GM12878 (cell line): ENCODE results near the gene CHDH. TPM values are rescaled to one million over a fixed set of nuclear protein-coding genes. Genes with fewer than 3 reads are reported as not detected.

ENCODE experiments used
- ATAC-seq: fragments of 200-7000 bp; cut with Tn5 transposase; 3 replicates; pipeline ENCODE4 v1.9.1; 2020; ENCODE audit warnings: mild to moderate bottlenecking, moderate library complexity
- BruUV-seq: library from RNA; stranded (reverse); fragments of 400-500 nt; replicated peaks from 2 replicates; lab custom pipeline; 2021; lab: Mats Ljungman, UMichigan
- CTCF ChIA-PET: fragments of 300-600 bp; sonication (Branson Sonifier 250); formaldehyde crosslinking; extraction: SDS; loops from one replicate; lab custom pipeline; 2021; ENCODE audit warnings: inconsistent platforms; lab: Yijun Ruan, JAX
- POLR2A ChIA-PET: fragments of 350-600 bp; formaldehyde crosslinking; extraction: SDS; loops from one replicate; lab custom pipeline; 2021; ENCODE audit warnings: inconsistent platforms; lab: Charles Lee
- RAD21 ChIA-PET: fragments of 300-600 bp; sonication (Branson Sonifier 250); formaldehyde crosslinking; loops from one replicate; lab custom pipeline; 2023; ENCODE audit warnings: antibody characterized with exemption; ENCODE audit not compliant: unreplicated experiment; lab: Charles Lee
- SMC1A ChIA-PET: fragments of 300-600 bp; sonication (Branson Sonifier 250); formaldehyde crosslinking; loops from one replicate; lab custom pipeline; 2023; ENCODE audit not compliant: unreplicated experiment, uncharacterized antibody; lab: Charles Lee
- DNase-seq: peaks from one replicate; pipeline ENCODE4 v3.0.0-alpha.2; 2011; ENCODE audit warnings: low read depth, low spot score
- FAIRE-seq: peaks from 3 replicates; lab custom pipeline; 2011; peaks lifted over from hg19 to GRCh38; lab: Jason Lieb, UNC
- H2AFZ ChIP-seq: 2 replicates; pipeline ENCODE4 v1.6.0; 2011; ENCODE audit warnings: low read depth, low read length, control low read depth; ENCODE audit not compliant: control insufficient read depth
- H3K27ac ChIP-seq: 2 replicates; pipeline ENCODE4 v1.5.1; 2011; ENCODE audit warnings: control low read depth; ENCODE audit not compliant: control insufficient read depth, insufficient read depth
- H3K27me3 ChIP-seq, 2 experiments: replicated peaks in 1 of 2; 2 replicates each; pipeline versions ENCODE4 v1.6.0 to v1.6.1; 2011; ENCODE audit warnings: low read length in 1 of 2; ENCODE audit not compliant: control insufficient read depth in 2 of 2, insufficient read depth in 2 of 2
- H3K36me3 ChIP-seq, 2 experiments: 2 replicates each; pipeline ENCODE4 v1.5.1; 2011; ENCODE audit warnings: low read length in 1 of 2; ENCODE audit not compliant: control insufficient read depth in 2 of 2, insufficient read depth in 2 of 2
- H3K4me1 ChIP-seq: 2 replicates; pipeline ENCODE4 v1.6.1; 2011; ENCODE audit warnings: mild to moderate bottlenecking, low read length, moderate library complexity, mixed read lengths; ENCODE audit not compliant: control insufficient read depth, insufficient read depth
- H3K4me2 ChIP-seq: 2 replicates; pipeline ENCODE4 v1.6.0; 2011; ENCODE audit warnings: control low read depth; ENCODE audit not compliant: control insufficient read depth, insufficient read depth
- H3K4me3 ChIP-seq: fragments of 200-600 bp; sonication (generic); 2 replicates; pipeline ENCODE4 v1.5.1; 2016
- H3K79me2 ChIP-seq: 2 replicates; pipeline ENCODE4 v1.6.0; 2011; ENCODE audit warnings: low read length; ENCODE audit not compliant: control insufficient read depth, insufficient read depth
- H3K9ac ChIP-seq: 2 replicates; pipeline ENCODE4 v1.8.0; 2011; ENCODE audit warnings: low read length, control low read depth, mixed read lengths; ENCODE audit not compliant: control insufficient read depth, insufficient read depth
- H3K9me3 ChIP-seq: replicated peaks from 3 replicates; pipeline ENCODE4 v1.5.1; 2011; ENCODE audit warnings: mild to moderate bottlenecking, low read length; ENCODE audit not compliant: control insufficient read depth, insufficient read depth
- H4K20me1 ChIP-seq: 2 replicates; pipeline ENCODE4 v1.6.0; 2011; ENCODE audit not compliant: control insufficient read depth, insufficient read depth
- DPF2 ChIP-seq: fragments of 450-650 bp; IDR thresholded peaks from 2 replicates; pipeline ENCODE4 v1.6.1; 2017; ENCODE audit warnings: mild to moderate bottlenecking
- EGR1 ChIP-seq, 2 experiments: IDR thresholded peaks; 1 replicate in 1 of 2; 2 replicates in 1 of 2; pipeline ENCODE4 v1.6.1; 2011 to 2012; ENCODE audit warnings: low read depth in 2 of 2, low read length in 2 of 2, borderline replicate concordance in 1 of 2, mild to moderate bottlenecking in 1 of 2, moderate library complexity in 1 of 2
- ESRRA ChIP-seq: IDR thresholded peaks from 2 replicates; pipeline ENCODE4 v1.6.1; 2012; ENCODE audit warnings: mild to moderate bottlenecking, low read length, improper control_type of control experiment
- GABPA ChIP-seq: IDR thresholded peaks from 2 replicates; pipeline ENCODE4 v1.6.1; 2014; ENCODE audit warnings: antibody characterized with exemption, low read depth, mild to moderate bottlenecking, inconsistent platforms
- HDAC2 ChIP-seq: fragments of 200-600 bp; sonication (generic); IDR thresholded peaks from 2 replicates; pipeline ENCODE4 v1.6.1; 2017
- IKZF1 ChIP-seq: fragments of 450-650 bp; conservative IDR thresholded peaks from 2 replicates; pipeline ENCODE4 v1.6.1; 2017; ENCODE audit warnings: antibody characterized with exemption, mild to moderate bottlenecking
- KDM1A ChIP-seq: fragments of 200-600 bp; sonication (generic); IDR thresholded peaks from 2 replicates; pipeline ENCODE4 v1.6.1; 2016; ENCODE audit warnings: borderline replicate concordance
- MTA2 ChIP-seq: fragments of 450-650 bp; IDR thresholded peaks from 2 replicates; pipeline ENCODE4 v1.6.1; 2016; ENCODE audit warnings: low read depth, mild to moderate bottlenecking, moderate library complexity
- MYB ChIP-seq: fragments of 150-350 bp; IDR thresholded peaks from 2 replicates; pipeline ENCODE4 v1.6.1; 2014; ENCODE audit warnings: mild to moderate bottlenecking, low read depth, low read length, borderline replicate concordance
- NFYA ChIP-seq: IDR thresholded peaks from 2 replicates; pipeline ENCODE4 v1.6.1; 2011; ENCODE audit warnings: low read depth, mild to moderate bottlenecking, low read length, improper control_type of control experiment, borderline replicate concordance
- NR2C2 ChIP-seq: IDR thresholded peaks from 2 replicates; pipeline ENCODE4 v1.6.1; 2011; ENCODE audit warnings: borderline replicate concordance, low read depth; ENCODE audit not compliant: control insufficient read depth, insufficient read length
- NRF1 ChIP-seq: conservative IDR thresholded peaks from 2 replicates; pipeline ENCODE4 v1.6.1; 2011; ENCODE audit warnings: mild to moderate bottlenecking, low read depth, low read length, improper control_type of control experiment
- POLR2A ChIP-seq: IDR thresholded peaks from 2 replicates; pipeline ENCODE4 v1.6.1; 2011; ENCODE audit warnings: low read depth, mild to moderate bottlenecking, low read length
- RBBP5 ChIP-seq: fragments of 200-600 bp; sonication (generic); conservative IDR thresholded peaks from 2 replicates; pipeline ENCODE4 v1.6.1; 2016
- SMARCA5 ChIP-seq: fragments of 450-650 bp; IDR thresholded peaks from 2 replicates; pipeline ENCODE4 v1.6.1; 2017; ENCODE audit warnings: mild to moderate bottlenecking
- ZNF274 ChIP-seq: IDR thresholded peaks from one replicate; pipeline ENCODE4 v1.8.0; 2011; ENCODE audit not compliant: insufficient read length, insufficient read depth
- WGBS: methylation state at CpG from one replicate; pipeline ENCODE4 v1.1.6; 2016; ENCODE audit warnings: low lambda C conversion rate; ENCODE audit not compliant: insufficient replicate concordance, insufficient coverage; ENCODE audit errors: missing lambda C conversion rate; 5-methylcytosine and 5-hydroxymethylcytosine counted together
- in situ Hi-C: fragments of 300-500 bp; cut with MboI; formaldehyde crosslinking; loops from 9 replicates; pipeline ENCODE4 v1.14.3; 2018; ENCODE audit warnings: mixed read lengths
- intact Hi-C: fragments of 100-400 bp; cut with micrococcal nuclease; formaldehyde crosslinking; loops from one replicate; pipeline ENCODE4 v1.14.2; 2022; ENCODE audit not compliant: unreplicated experiment
- polyA plus RNA-seq, 11 experiments: library from polyadenylated mRNA; depleted of rRNA in 4 of 11; unstranded in 6 of 11; stranded (reverse) in 5 of 11; fragments of >200 nt; fragmentation: Nextera tagmentation in 4 of 11; fragmentation: Illumina TruSeq in 1 of 11; extraction: Ambion mirVana in 4 of 11; extraction: Trizol in 1 of 11; gene quantifications; 1 replicate in 1 of 11; 2 replicates in 10 of 11; pipeline versions ENCODE4 v1.2.1 to v1.2.3, GENCODE V29; 2011 to 2016; ENCODE audit warnings: inconsistent platforms in 2 of 11, missing spikeins in 2 of 11, low read depth in 1 of 11
- total RNA-seq, 4 experiments: library from RNA; depleted of rRNA in 3 of 4; stranded (reverse); fragments of >200 nt in 3 of 4; fragmentation: Illumina TruSeq in 1 of 4; extraction: Trizol in 1 of 4; gene quantifications; 2 replicates each; pipeline versions ENCODE4 v1.2.1 to v1.2.3, GENCODE V29; 2013 to 2021
- TF ChIP-seq, protein P1 (sequence below): fragments of 450-650 bp; IDR thresholded peaks from 2 replicates; pipeline ENCODE4 v1.6.1; 2016; ENCODE audit warnings: mild to moderate bottlenecking
- TF ChIP-seq, protein P2 (sequence below): fragments of 450-650 bp; IDR thresholded peaks from 2 replicates; pipeline ENCODE4 v1.6.1; 2017; ENCODE audit warnings: mild to moderate bottlenecking, low read depth, inconsistent platforms; ENCODE audit not compliant: poor library complexity, severe bottlenecking
- TF ChIP-seq, protein P3 (sequence below): fragments of 450-650 bp; IDR thresholded peaks from 2 replicates; pipeline ENCODE4 v1.6.1; 2016; ENCODE audit warnings: mild to moderate bottlenecking, moderate library complexity, borderline replicate concordance

The CHDH gene
- total and polyA plus RNA-seq, 10 of the 15 experiments (the other 5 are each of a cell fraction or from before 2014, with no cell fraction given), result 0.95 to 8.3 (median 2.9) TPM

DNA sequence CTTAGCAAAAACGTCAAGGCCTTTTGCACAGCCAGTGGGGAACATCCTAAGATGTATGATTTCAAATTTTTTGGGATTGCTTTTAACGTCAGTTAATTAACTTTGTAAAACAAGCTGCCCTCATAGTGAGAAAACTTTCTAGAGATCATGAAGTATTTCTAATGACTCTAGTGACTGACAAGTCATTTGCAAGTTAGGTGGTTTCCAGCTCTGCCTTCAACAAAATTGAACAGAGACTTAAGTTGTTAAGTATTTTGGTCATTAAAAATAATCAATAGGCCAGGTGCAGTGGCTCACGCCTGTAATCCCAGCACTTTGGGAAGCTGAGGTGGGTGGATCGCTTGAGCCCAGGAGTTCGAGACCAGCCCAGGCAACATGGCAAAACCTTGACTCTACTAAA is 71.2 kb downstream of the CHDH start:
- RAD21 ChIA-PET, result interaction anchor here (0.7 to 4.9 kb wide), 10 partner anchors 8 to 147 kb away, joined by 3 to 41 read pairs (median 4); partner anchors contain the start of genes CHDH and IL17RB
- SMC1A ChIA-PET, result interaction anchor here (0.8 to 4.5 kb wide), 16 partner anchors 10 to 117 kb away, joined by 3 to 40 read pairs (median 5); partner anchors contain the start of gene SELENOK
- TF ChIP-seq POLR2A, result no peak
- TF ChIP-seq NRF1, result no peak
- TF ChIP-seq, protein P1, sequence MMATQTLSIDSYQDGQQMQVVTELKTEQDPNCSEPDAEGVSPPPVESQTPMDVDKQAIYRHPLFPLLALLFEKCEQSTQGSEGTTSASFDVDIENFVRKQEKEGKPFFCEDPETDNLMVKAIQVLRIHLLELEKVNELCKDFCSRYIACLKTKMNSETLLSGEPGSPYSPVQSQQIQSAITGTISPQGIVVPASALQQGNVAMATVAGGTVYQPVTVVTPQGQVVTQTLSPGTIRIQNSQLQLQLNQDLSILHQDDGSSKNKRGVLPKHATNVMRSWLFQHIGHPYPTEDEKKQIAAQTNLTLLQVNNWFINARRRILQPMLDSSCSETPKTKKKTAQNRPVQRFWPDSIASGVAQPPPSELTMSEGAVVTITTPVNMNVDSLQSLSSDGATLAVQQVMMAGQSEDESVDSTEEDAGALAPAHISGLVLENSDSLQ, result peak; percentile 82
- no peak for TF ChIP-seq NR2C2
- no peak for TF ChIP-seq HDAC2
- TF ChIP-seq IKZF1, result 0 out of 2 replicates have a peak, but pooled peaks have one; percentile 25
- TF ChIP-seq SMARCA5, result no peak
- TF ChIP-seq DPF2, result 0 out of 2 replicates have a peak, but pooled peaks have one; percentile 8
- TF ChIP-seq MTA2, result peak; percentile 53; the same call in 1 of the 2 replicates
- TF ChIP-seq ZNF274, result no peak
- no peak for TF ChIP-seq EGR1 (IDR thresholded peaks at IDR 0.05; ENCODE audit: borderline replicate concordance in 1 of 2, low read depth in 2 of 2, low read length in 2 of 2)
- TF ChIP-seq, protein P2, sequence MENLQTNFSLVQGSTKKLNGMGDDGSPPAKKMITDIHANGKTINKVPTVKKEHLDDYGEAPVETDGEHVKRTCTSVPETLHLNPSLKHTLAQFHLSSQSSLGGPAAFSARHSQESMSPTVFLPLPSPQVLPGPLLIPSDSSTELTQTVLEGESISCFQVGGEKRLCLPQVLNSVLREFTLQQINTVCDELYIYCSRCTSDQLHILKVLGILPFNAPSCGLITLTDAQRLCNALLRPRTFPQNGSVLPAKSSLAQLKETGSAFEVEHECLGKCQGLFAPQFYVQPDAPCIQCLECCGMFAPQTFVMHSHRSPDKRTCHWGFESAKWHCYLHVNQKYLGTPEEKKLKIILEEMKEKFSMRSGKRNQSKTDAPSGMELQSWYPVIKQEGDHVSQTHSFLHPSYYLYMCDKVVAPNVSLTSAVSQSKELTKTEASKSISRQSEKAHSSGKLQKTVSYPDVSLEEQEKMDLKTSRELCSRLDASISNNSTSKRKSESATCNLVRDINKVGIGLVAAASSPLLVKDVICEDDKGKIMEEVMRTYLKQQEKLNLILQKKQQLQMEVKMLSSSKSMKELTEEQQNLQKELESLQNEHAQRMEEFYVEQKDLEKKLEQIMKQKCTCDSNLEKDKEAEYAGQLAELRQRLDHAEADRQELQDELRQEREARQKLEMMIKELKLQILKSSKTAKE, result no peak
- TF ChIP-seq ESRRA, result no peak
- TF ChIP-seq, protein P3, sequence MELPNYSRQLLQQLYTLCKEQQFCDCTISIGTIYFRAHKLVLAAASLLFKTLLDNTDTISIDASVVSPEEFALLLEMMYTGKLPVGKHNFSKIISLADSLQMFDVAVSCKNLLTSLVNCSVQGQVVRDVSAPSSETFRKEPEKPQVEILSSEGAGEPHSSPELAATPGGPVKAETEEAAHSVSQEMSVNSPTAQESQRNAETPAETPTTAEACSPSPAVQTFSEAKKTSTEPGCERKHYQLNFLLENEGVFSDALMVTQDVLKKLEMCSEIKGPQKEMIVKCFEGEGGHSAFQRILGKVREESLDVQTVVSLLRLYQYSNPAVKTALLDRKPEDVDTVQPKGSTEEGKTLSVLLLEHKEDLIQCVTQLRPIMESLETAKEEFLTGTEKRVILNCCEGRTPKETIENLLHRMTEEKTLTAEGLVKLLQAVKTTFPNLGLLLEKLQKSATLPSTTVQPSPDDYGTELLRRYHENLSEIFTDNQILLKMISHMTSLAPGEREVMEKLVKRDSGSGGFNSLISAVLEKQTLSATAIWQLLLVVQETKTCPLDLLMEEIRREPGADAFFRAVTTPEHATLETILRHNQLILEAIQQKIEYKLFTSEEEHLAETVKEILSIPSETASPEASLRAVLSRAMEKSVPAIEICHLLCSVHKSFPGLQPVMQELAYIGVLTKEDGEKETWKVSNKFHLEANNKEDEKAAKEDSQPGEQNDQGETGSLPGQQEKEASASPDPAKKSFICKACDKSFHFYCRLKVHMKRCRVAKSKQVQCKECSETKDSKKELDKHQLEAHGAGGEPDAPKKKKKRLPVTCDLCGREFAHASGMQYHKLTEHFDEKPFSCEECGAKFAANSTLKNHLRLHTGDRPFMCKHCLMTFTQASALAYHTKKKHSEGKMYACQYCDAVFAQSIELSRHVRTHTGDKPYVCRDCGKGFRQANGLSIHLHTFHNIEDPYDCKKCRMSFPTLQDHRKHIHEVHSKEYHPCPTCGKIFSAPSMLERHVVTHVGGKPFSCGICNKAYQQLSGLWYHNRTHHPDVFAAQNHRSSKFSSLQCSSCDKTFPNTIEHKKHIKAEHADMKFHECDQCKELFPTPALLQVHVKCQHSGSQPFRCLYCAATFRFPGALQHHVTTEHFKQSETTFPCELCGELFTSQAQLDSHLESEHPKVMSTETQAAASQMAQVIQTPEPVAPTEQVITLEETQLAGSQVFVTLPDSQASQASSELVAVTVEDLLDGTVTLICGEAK, result no peak
- TF ChIP-seq MYB, result no peak
- no peak for TF ChIP-seq NFYA
- TF ChIP-seq KDM1A, result no peak
- no peak for TF ChIP-seq GABPA
- TF ChIP-seq RBBP5, result no peak

More for the DNA sequence above, 71.2 kb downstream of the CHDH start:
- WGBS, result 62% methylated on average over 5 of the region's 5 CpGs
- peak overlapping the region; percentile 65 for H3K27ac ChIP-seq
- CTCF ChIA-PET, result interaction anchor here (0.7 to 2.3 kb wide), 5 partner anchors 9 to 125 kb away, joined by 3 to 9 read pairs (median 3); no protein-coding TSS in a partner anchor
- FAIRE-seq, result no peak
- POLR2A ChIA-PET, result interaction anchor here (0.5 to 4.5 kb wide), 9 partner anchors 12 to 72 kb away, joined by 3 to 30 read pairs (median 3); partner anchors contain the start of genes CHDH and IL17RB
- no peak overlapping the region; the same call in 1 of the 2 replicates for H3K9ac ChIP-seq
- DNase-seq, result no peak
- H4K20me1 ChIP-seq, result no peaks in the 10 kb centered on the region
- H3K27me3 ChIP-seq, result no peaks in the 10 kb centered on the region
- H3K4me3 ChIP-seq, result no peak overlapping the region
- in situ Hi-C loops, result no loop called here
- no peaks in the 10 kb centered on the region for H3K36me3 ChIP-seq
- peaks cover 22% of the 10 kb centered on the region for H3K4me1 ChIP-seq
- no peak overlapping the region for H3K4me2 ChIP-seq
- H2AFZ ChIP-seq, result peak overlapping the region; percentile 30
- no TSS peak for BruUV-seq
- intact Hi-C loops, result loop anchor here (2.0 kb wide), 1 partner anchor 70 kb away; no protein-coding TSS in a partner anchor
- H3K9me3 ChIP-seq, result no peaks in the 10 kb centered on the region
- ATAC-seq, result peak; percentile 60
- no peaks in the 10 kb centered on the region for H3K79me2 ChIP-seq
